ENCODE data around the gene CDC37L1.
A peak's percentile ranks its signal among the peaks of the same experiment; 100 is the strongest.

The CDC37L1 gene

GRCh38 chr9:4680173-4680525 is 780 bp downstream of the CDC37L1 start:
- DNase-seq = peak; percentile 56 to 77
- no peak for TF ChIP-seq POLR2A (IDR thresholded peaks at IDR 0.05; ENCODE audit: low read length)
- TF ChIP-seq GATA1 (IDR thresholded peaks at IDR 0.05; ENCODE audit: low read depth, low read length) = no peak

GRCh38 chr9:4680750-4681149 is 1.4 kb downstream of the CDC37L1 start:
- TF ChIP-seq GATA1 (IDR thresholded peaks at IDR 0.05; ENCODE audit: low read depth, low read length) (no peak), POLR2A (IDR thresholded peaks at IDR 0.05; ENCODE audit: low read length) (no peak)
- peak; percentile 65 to 82 for DNase-seq

- TF ChIP-seq GATA1 (IDR thresholded peaks at IDR 0.05; ENCODE audit: low read depth, low read length) = no peak
- no peak for TF ChIP-seq POLR2A (IDR thresholded peaks at IDR 0.05; ENCODE audit: low read length)
Measured at GRCh38 chr9:4684820-4685219, 5.5 kb downstream of the CDC37L1 start.

GRCh38 chr9:4686112-4686511 is 6.7 kb downstream of the CDC37L1 start:
- no peak for TF ChIP-seq GATA1 (IDR thresholded peaks at IDR 0.05; ENCODE audit: low read depth, low read length)
- TF ChIP-seq POLR2A (IDR thresholded peaks at IDR 0.05; ENCODE audit: low read length) = no peak
- peak; percentile 67 to 72 for DNase-seq

More at GRCh38 chr9:4684820-4685219, 5.5 kb downstream of the CDC37L1 start:
- DNase-seq = no peak

GRCh38 chr9:4686584-4686983 is 7.2 kb downstream of the CDC37L1 start:
- TF ChIP-seq POLR2A (IDR thresholded peaks at IDR 0.05; ENCODE audit: low read length) = no peak
- TF ChIP-seq GATA1 (IDR thresholded peaks at IDR 0.05; ENCODE audit: low read depth, low read length) = no peak

GRCh38 chr9:4689021-4689420 is 9.7 kb downstream of the CDC37L1 start:
- peak; percentile 31 to 59 for DNase-seq
- TF ChIP-seq GATA1 (IDR thresholded peaks at IDR 0.05; ENCODE audit: low read depth, low read length) (no peak), POLR2A (IDR thresholded peaks at IDR 0.05; ENCODE audit: low read length) (no peak)

More at GRCh38 chr9:4686584-4686983, 7.2 kb downstream of the CDC37L1 start:
- DNase-seq = peak; percentile 38 to 42

GRCh38 chr9:4689687-4690104 is 10.3 kb downstream of the CDC37L1 start:
- DNase-seq = peak; percentile 20 to 37
- TF ChIP-seq POLR2A (IDR thresholded peaks at IDR 0.05; ENCODE audit: low read length) (no peak), GATA1 (IDR thresholded peaks at IDR 0.05; ENCODE audit: low read depth, low read length) (no peak)

- TF ChIP-seq POLR2A (IDR thresholded peaks at IDR 0.05; ENCODE audit: low read length) (no peak), GATA1 (IDR thresholded peaks at IDR 0.05; ENCODE audit: low read depth, low read length) (no peak)
- DNase-seq = no peak
Measured at GRCh38 chr9:4690144-4690543, 10.8 kb downstream of the CDC37L1 start.

GRCh38 chr9:4691795-4692194 is 12.4 kb downstream of the CDC37L1 start:
- TF ChIP-seq GATA1 (IDR thresholded peaks at IDR 0.05; ENCODE audit: low read depth, low read length) (no peak), POLR2A (IDR thresholded peaks at IDR 0.05; ENCODE audit: low read length) (no peak)
- peak; percentile 25 to 65 for DNase-seq

- TF ChIP-seq POLR2A (IDR thresholded peaks at IDR 0.05; ENCODE audit: low read length) = no peak
- TF ChIP-seq GATA1 (IDR thresholded peaks at IDR 0.05; ENCODE audit: low read depth, low read length) = no peak
- peak; percentile 68 to 80 for DNase-seq
Measured at GRCh38 chr9:4700091-4700490, 20.7 kb downstream of the CDC37L1 start.

- DNase-seq = peak in 1 of 2 experiments; percentile 40
Measured at GRCh38 chr9:4700932-4701331, 21.6 kb downstream of the CDC37L1 start.

GRCh38 chr9:4701526-4701925 is 22.2 kb downstream of the CDC37L1 start:
- no peak for DNase-seq
- TF ChIP-seq POLR2A (IDR thresholded peaks at IDR 0.05; ENCODE audit: low read length) (no peak), GATA1 (IDR thresholded peaks at IDR 0.05; ENCODE audit: low read depth, low read length) (no peak)

More at GRCh38 chr9:4700932-4701331, 21.6 kb downstream of the CDC37L1 start:
- TF ChIP-seq GATA1 (IDR thresholded peaks at IDR 0.05; ENCODE audit: low read depth, low read length) (no peak), POLR2A (IDR thresholded peaks at IDR 0.05; ENCODE audit: low read length) (no peak)

GRCh38 chr9:4704129-4704528 is 24.8 kb downstream of the CDC37L1 start:
- TF ChIP-seq POLR2A (IDR thresholded peaks at IDR 0.05; ENCODE audit: low read length) = no peak
- TF ChIP-seq GATA1 (IDR thresholded peaks at IDR 0.05; ENCODE audit: low read depth, low read length) = no peak
- DNase-seq = no peak

- no peak for TF ChIP-seq POLR2A (IDR thresholded peaks at IDR 0.05; ENCODE audit: low read length)
- TF ChIP-seq GATA1 (IDR thresholded peaks at IDR 0.05; ENCODE audit: low read depth, low read length) = no peak
Measured at GRCh38 chr9:4706021-4706420, 26.7 kb downstream of the CDC37L1 start.

GRCh38 chr9:4706971-4707622 is 27.7 kb downstream of the CDC37L1 start:
- DNase-seq = no peak
- TF ChIP-seq GATA1 (IDR thresholded peaks at IDR 0.05; ENCODE audit: low read depth, low read length) (no peak), POLR2A (IDR thresholded peaks at IDR 0.05; ENCODE audit: low read length) (no peak)

More at GRCh38 chr9:4706021-4706420, 26.7 kb downstream of the CDC37L1 start:
- no peak for DNase-seq

Measured in erythroblast (primary cell).